Heart right ventricle (tissue), 16 donors: ENCODE results near the gene RASAL1. TPM values are rescaled to one million over a fixed set of nuclear protein-coding genes. Genes with fewer than 3 reads are reported as not detected.

Experiments
- ATAC-seq, 8 donors: fragments of 200-7000 bp; cut with Tn5 transposase; one replicate each; pipeline ENCODE4 v1.9.1; 2020; ENCODE audit warnings: mild to moderate bottlenecking in 8 of 8, moderate library complexity in 8 of 8, moderate number of reproducible peaks in 1 of 8
- DNase-seq, 2 donors: peaks; one replicate each; pipeline ENCODE4 v3.0.0-alpha.2; 2020
- H3K27ac ChIP-seq, 10 donors: fragments of 200-600 bp; sonication (generic) in 2 of 10; one replicate each; pipeline versions ENCODE4 v1.5.0 to v1.8.0; 2020 to 2022; ENCODE audit warnings: mild to moderate bottlenecking in 3 of 10
- H3K27me3 ChIP-seq, 7 donors: fragments of 200-600 bp; one replicate each; pipeline ENCODE4 v1.8.0; 2021 to 2022; ENCODE audit warnings: mild to moderate bottlenecking in 2 of 7
- H3K36me3 ChIP-seq, 9 donors: fragments of 200-600 bp; sonication (generic) in 1 of 9; one replicate each; pipeline versions ENCODE4 v1.5.0 to v1.8.0; 2020 to 2022; ENCODE audit warnings: mild to moderate bottlenecking in 2 of 9
- H3K4me1 ChIP-seq, 9 donors: fragments of 200-600 bp; sonication (generic) in 1 of 9; one replicate each; pipeline versions ENCODE4 v1.5.0 to v1.8.0; 2020 to 2022; ENCODE audit warnings: mild to moderate bottlenecking in 4 of 9
- H3K4me3 ChIP-seq, 10 donors: fragments of 200-600 bp; sonication (generic) in 2 of 10; one replicate each; pipeline versions ENCODE4 v1.5.0 to v1.8.0; 2020 to 2022; ENCODE audit warnings: mild to moderate bottlenecking in 7 of 10, moderate library complexity in 2 of 10
- H3K9me3 ChIP-seq, 11 donors: fragments of 200-600 bp in 10 of 11; sonication (generic) in 2 of 11; one replicate each; pipeline versions ENCODE4 v1.5.0 to v1.8.0; 2013 to 2022; ENCODE audit warnings: mild to moderate bottlenecking in 2 of 11, control low read depth in 1 of 11, moderate library complexity in 1 of 11
- WGBS, 2 donors: extraction: QIAGEN DNeasy Blood & Tissue Kit; methylation state at CpG; one replicate each; pipeline ENCODE4 v1.1.7; 2013; ENCODE audit warnings: inconsistent platforms in 1 of 2; 5-methylcytosine and 5-hydroxymethylcytosine counted together
- intact Hi-C, 10 donors: fragments of 100-400 bp; cut with DNase I; formaldehyde crosslinking; loops; one replicate each; pipeline versions ENCODE4 v1.11.1 to v1.14.2; 2022
- polyA plus RNA-seq, 2 donors: library from polyadenylated mRNA; stranded (reverse); fragments of 200-250 nt; gene quantifications; one replicate each; pipeline ENCODE4 v1.2.3, GENCODE V29; 2013
- total RNA-seq, 10 donors: library from RNA; stranded (reverse); fragmentation: NEBNext Ultra II Directional in 3 of 10; extraction: Animal tissue kit (Norgen Biotek cat#: 25700) in 3 of 10; gene quantifications; one replicate each; pipeline versions ENCODE4 v1.2.1 to v1.2.4, GENCODE V29; 2021 to 2023
- TF ChIP-seq, protein P1 (sequence below), 9 donors: fragments of 200-600 bp; sonication (generic) in 2 of 9; IDR thresholded peaks; one replicate each; pipeline versions ENCODE4 v1.5.0 to v1.8.0; 2021 to 2022; ENCODE audit warnings: antibody characterized with exemption in 9 of 9, mild to moderate bottlenecking in 5 of 9, moderate library complexity in 1 of 9
- donor health status: Arrhythmogenic right ventricular cardiomyopathy.
- donor health status: ischemic (EF 13 %, LVEDD 7.1; RV severe dilation, severe dysfunction).
- donor health status: healthy with polysubstance abuse.
- donor health status: DM: no; HTN: yes; CAD: no.
- donor health status: DM: no; HTN: no; CAD: no.
- donor health status: ischemic (EF 25% LVEDD 6.9; RV normal size, moderate dysfunction).
- donor health status: ischemic (EF 25% LVEDD 5.7; RV mildly dilated, moderate dysfunction).
- donor health status: healthy.
- donor health status: DM: yes; HTN: yes; CAD: no.
- donor health status: Ischemic cardiomyopathy.
- donor health status: ischemic (EF 35%, LVEDD 5.7; RV mildly dilated, moderate dysfunction).
- donor health status: nonischemic (EF 11% LVEDD 7.7; RV severe dilation, severe dysfunction).
- donor health status: DM: yes; HTN: yes; CAD: no.
- donor health status: PGD.
- donor health status: ischemic (EF 29% LVEDD 5.4; RV normal size, mild dysfunction).
- donor health status: nonischemic (EF 23%, LVEDD 6.1; RV moderate dilation, normal function).

Gene RASAL1
- total and polyA plus RNA-seq, 12 donors, result not detected

DNA sequence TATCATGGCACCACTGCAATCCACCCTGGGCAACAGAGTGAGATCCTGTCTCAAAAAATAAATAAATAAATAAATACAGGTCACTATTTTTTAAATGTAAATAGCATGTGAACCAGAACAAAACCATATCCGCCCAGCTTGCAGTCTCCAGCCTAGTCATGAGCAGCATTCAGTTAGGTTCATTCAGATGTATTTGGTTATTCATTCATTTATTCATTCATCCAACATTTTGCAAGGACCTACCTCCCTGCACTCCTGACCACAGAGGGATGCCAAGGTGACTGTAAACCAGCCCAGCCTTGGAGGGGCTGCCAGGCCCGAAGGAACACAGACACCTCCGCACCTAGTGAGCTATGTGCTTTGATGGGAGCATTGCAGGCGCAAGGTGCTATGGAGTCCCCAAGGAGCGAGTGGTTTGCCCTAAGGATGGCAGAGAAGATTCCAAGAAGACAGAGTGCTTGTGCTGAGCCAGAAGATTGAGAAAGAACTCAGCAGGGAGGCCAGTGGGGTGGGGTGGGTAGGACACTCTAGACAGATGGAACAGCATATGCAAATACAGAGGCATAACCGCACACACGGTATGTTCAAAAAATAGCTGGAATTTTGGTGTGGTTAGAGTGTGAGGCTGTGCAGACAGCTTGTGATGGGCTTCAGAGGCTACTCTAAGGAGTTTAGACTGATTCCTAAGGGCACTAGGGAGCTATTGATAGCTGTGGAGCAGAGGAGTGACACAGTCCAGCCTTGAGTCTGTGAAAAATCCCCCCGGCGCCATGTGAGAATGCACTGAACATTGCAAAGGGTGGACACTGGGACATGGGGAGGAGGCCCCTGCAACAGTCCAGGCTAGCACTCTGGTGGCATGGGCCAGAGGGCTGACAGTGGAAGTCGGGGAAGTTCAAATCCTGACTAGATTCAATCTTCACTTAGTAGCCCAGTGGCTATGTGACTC, 67.3 kb downstream of the RASAL1 start:
- WGBS, 2 donors, result 89 to 93% methylated on average over 10 of the region's 10 CpGs
- Histone ChIP-seq H3K36me3 (no peaks in the 10 kb centered on the region), H3K9me3 (no peaks in the 10 kb centered on the region), H3K4me1 (peaks cover 4 to 38% (median 18%) of the 10 kb centered on the region in 9 donors), H3K27ac (no peak overlapping the region), H3K4me3 (no peak overlapping the region), H3K27me3 (peaks cover 0 to 30% (median 20%) of the 10 kb centered on the region in 7 donors)
- TF ChIP-seq, protein P1, sequence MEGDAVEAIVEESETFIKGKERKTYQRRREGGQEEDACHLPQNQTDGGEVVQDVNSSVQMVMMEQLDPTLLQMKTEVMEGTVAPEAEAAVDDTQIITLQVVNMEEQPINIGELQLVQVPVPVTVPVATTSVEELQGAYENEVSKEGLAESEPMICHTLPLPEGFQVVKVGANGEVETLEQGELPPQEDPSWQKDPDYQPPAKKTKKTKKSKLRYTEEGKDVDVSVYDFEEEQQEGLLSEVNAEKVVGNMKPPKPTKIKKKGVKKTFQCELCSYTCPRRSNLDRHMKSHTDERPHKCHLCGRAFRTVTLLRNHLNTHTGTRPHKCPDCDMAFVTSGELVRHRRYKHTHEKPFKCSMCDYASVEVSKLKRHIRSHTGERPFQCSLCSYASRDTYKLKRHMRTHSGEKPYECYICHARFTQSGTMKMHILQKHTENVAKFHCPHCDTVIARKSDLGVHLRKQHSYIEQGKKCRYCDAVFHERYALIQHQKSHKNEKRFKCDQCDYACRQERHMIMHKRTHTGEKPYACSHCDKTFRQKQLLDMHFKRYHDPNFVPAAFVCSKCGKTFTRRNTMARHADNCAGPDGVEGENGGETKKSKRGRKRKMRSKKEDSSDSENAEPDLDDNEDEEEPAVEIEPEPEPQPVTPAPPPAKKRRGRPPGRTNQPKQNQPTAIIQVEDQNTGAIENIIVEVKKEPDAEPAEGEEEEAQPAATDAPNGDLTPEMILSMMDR (IDR thresholded peaks at IDR 0.05), result no peak
- ATAC-seq, result no peak
- DNase-seq, result no peak
- intact Hi-C loops, result no loop called here

DNA sequence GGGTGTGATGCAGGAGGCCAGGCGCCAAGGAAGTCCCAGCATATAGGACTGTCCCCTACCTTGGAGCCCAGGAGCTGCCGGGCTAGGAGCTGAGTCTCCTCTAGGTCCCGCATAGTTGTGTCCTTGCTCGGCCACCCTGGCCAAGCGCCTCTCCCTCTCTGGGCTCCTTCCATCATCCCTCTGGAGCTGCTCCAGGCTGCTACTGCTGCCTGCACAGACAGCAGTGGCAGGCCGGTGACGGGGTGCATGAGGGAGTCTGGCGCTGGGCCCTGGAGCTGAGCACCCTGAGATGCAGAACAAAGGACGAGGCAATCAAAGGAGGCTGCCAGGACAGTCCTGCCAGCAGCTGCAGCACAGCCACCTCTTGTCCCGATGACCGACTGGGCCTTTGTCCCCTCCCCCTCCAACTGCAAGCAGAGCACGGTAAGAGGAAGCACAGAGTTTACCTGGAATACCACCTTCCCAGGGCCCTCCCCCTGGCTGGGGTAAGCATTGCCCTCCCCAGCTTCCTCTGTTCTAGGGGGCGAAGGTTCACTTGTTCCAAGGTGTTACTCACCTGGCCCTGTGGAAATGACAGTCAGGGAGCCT, 68.7 kb downstream of the RASAL1 start:
- Histone ChIP-seq H3K27ac (no peak overlapping the region), H3K9me3 (no peaks in the 10 kb centered on the region), H3K4me1 (peaks cover 4 to 34% (median 17%) of the 10 kb centered on the region in 9 donors), H3K4me3 (no peak overlapping the region), H3K27me3 (peaks cover 0 to 41% (median 28%) of the 10 kb centered on the region in 7 donors), H3K36me3 (no peaks in the 10 kb centered on the region)
- DNase-seq, result no peak
- intact Hi-C loops, result no loop called here
- TF ChIP-seq, protein P1 (IDR thresholded peaks at IDR 0.05), result no peak
- WGBS, 2 donors, result 62 to 63% methylated on average over 13 of the region's 13 CpGs
- ATAC-seq, result no peak

DNA sequence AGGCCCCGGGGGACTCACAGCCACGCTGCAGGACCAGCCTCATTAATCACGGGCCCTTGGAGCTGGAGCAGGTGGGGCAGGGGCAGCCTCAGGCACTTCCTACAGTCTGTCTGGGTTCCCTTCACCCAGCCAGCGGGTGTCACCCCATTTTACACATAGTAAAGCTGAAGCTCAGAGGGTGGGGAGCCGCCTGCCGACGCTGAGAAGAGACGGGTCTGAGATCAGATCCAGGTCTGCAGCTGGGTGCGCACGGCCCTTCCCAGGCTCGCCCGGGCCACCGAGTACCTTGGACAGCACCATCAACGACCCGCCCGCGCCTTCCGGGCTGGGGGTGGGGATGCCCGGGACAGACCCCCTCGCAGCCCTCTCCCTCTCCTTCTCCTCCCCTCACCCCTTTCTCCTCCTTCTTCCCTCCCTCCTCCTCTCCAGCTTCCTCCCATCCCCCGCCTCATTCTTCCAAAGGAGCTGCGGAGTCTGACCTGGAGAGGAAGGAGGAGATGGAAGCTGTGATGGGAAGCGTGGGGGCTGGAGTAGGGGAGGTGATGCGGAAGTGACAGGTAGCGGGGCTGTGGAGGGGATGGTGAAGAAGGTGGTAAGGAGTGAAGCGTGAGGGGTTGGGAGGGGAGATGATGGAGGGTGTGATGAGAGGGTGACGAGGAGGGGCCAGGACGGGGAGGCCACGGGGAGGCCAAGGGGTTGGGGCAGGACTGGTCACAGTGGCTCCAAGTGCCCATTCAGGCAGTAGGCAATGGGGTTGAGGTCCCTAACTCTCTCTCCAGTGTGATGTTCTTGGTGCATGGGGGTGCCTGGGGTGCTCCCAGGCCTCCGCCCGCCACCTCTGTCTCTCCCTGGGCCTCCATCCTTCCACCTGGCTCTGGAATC, 70.2 kb downstream of the RASAL1 start:
- Histone ChIP-seq H3K4me3 (no peak overlapping the region), H3K36me3 (no peaks in the 10 kb centered on the region), H3K27ac (no peak overlapping the region), H3K9me3 (no peaks in the 10 kb centered on the region), H3K27me3 (peaks cover 0 to 53% (median 28%) of the 10 kb centered on the region in 7 donors), H3K4me1 (peaks cover 0 to 18% (median 3%) of the 10 kb centered on the region in 9 donors)
- ATAC-seq (peak in 4 of 8 donors; percentile 30 to 40 (median 36)), DNase-seq (no peak)
- intact Hi-C loops, result no loop called here
- TF ChIP-seq, protein P1 (IDR thresholded peaks at IDR 0.05), result no peak
- WGBS, 2 donors, result 25 to 30% methylated on average over 30 to 31 of the region's 31 CpGs
